ENCODE measurements around the gene EIF3L.

The EIF3L gene

DNA sequence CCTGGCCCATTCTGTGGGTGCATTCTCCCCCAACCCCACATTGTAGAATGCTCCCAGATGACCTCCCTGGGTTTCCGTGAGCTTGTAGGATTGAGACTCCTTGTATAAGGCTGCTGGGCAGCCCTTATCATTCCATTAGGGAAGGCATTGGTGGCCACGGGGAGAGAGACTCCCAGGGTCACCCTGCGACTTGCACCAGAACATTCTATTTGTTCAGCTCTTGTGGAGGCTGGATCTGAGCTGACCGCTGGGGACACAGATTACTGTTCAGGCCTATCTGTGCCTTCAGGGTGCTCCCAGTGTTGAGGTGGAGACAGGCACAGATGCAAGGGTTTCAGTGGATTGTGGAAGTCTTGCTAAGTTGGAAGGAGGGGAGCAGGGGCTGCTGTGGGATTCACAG is 74.7 kb downstream of the EIF3L start:
- no peaks in the 10 kb centered on the region for H4K20me1 ChIP-seq (ENCODE audit: insufficient read depth)
- H3K4me1 ChIP-seq (ENCODE audit: low read depth, poor library complexity, severe bottlenecking): no peaks in the 10 kb centered on the region
- no peak overlapping the region for H3K4me3 ChIP-seq (IDR thresholded peaks at IDR 0.05; ENCODE audit: insufficient read depth, low read depth, low read length)
- TF ChIP-seq, protein P1, sequence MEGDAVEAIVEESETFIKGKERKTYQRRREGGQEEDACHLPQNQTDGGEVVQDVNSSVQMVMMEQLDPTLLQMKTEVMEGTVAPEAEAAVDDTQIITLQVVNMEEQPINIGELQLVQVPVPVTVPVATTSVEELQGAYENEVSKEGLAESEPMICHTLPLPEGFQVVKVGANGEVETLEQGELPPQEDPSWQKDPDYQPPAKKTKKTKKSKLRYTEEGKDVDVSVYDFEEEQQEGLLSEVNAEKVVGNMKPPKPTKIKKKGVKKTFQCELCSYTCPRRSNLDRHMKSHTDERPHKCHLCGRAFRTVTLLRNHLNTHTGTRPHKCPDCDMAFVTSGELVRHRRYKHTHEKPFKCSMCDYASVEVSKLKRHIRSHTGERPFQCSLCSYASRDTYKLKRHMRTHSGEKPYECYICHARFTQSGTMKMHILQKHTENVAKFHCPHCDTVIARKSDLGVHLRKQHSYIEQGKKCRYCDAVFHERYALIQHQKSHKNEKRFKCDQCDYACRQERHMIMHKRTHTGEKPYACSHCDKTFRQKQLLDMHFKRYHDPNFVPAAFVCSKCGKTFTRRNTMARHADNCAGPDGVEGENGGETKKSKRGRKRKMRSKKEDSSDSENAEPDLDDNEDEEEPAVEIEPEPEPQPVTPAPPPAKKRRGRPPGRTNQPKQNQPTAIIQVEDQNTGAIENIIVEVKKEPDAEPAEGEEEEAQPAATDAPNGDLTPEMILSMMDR (conservative IDR thresholded peaks at IDR 0.05; ENCODE audit: low read depth, low read length): no peak
- no peaks in the 10 kb centered on the region for H3K79me2 ChIP-seq (ENCODE audit: insufficient read depth, low read depth)
- no peak overlapping the region for H3K27ac ChIP-seq
- H3K36me3 ChIP-seq (ENCODE audit: insufficient read depth): no peaks in the 10 kb centered on the region
- H2AFZ ChIP-seq (ENCODE audit: low read depth): no peak overlapping the region
- no peak overlapping the region for H3K9ac ChIP-seq
- no peak overlapping the region for H3K4me2 ChIP-seq
- no peaks in the 10 kb centered on the region for H3K27me3 ChIP-seq (ENCODE audit: insufficient read depth, low read depth)

DNA sequence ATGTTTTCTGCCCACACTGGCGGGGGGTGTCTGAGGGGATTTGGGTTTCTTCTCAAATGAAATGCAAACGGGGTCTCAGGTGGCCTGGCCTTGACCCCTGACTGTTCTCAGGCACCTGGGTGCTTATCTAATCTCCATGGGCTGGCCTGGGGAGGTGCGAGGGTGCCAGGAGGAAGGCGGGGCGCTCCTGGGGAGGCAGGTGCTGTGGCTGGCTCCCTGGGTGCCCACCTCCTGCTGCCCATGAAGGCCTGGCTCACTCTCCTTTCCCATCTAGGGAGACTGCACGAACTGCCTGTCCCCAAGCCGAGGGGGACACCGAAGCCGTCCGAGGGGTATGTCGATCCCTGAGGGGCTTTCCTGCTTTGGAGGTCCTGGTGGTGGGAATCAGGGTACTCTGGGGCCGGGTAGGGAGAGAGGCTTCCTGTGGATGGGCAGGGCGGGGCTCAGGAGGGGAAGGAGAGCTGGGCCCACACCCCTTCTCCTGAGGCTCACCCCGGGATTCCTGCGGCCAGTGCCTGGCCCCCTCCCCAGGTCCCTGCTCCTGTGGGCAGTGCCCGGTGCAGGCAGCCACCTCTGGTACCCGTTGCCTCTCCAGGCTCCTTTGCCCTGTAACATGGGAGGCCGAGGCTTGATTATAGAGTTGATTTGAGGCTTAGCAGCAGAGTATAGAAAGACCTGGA is 75.3 kb downstream of the EIF3L start:
- Histone ChIP-seq H4K20me1 (ENCODE audit: insufficient read depth) (no peaks in the 10 kb centered on the region), H3K4me3 (IDR thresholded peaks at IDR 0.05; ENCODE audit: insufficient read depth, low read depth, low read length) (no peak overlapping the region), H3K9ac (no peak overlapping the region), H3K4me1 (ENCODE audit: low read depth, poor library complexity, severe bottlenecking) (no peaks in the 10 kb centered on the region), H3K27me3 (ENCODE audit: insufficient read depth, low read depth) (no peaks in the 10 kb centered on the region), H3K27ac (no peak overlapping the region), H2AFZ (ENCODE audit: low read depth) (no peak overlapping the region), H3K36me3 (ENCODE audit: insufficient read depth) (no peaks in the 10 kb centered on the region), H3K79me2 (ENCODE audit: insufficient read depth, low read depth) (no peaks in the 10 kb centered on the region), H3K4me2 (no peak overlapping the region)
- TF ChIP-seq, protein P1 (conservative IDR thresholded peaks at IDR 0.05; ENCODE audit: low read depth, low read length): no peak

DNA sequence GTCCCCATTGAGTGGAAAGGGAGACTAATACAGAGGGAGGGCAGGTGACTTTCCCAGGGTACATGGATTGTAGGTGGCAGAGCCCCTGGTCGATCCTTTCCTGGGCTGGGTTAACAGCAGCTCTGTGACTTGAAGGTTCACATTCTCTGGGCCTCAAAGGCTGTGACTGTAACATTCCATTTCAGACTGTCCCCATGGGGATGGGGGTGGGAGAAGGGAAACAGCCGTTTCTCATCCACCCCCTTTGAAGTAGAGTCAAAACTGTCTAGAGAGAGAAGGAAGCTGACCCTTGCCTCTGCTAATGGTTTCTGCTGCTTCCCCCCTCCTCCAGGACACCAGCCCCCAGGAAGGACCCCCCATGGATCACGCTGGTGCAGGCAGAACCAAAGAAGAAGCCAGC is 76.1 kb downstream of the EIF3L start:
- H3K27ac ChIP-seq: no peak overlapping the region
- no peak overlapping the region for H3K9ac ChIP-seq
- no peaks in the 10 kb centered on the region for H3K4me1 ChIP-seq (ENCODE audit: low read depth, poor library complexity, severe bottlenecking)
- TF ChIP-seq, protein P1 (conservative IDR thresholded peaks at IDR 0.05; ENCODE audit: low read depth, low read length): no peak
- no peak overlapping the region for H2AFZ ChIP-seq (ENCODE audit: low read depth)
- H3K4me2 ChIP-seq: no peak overlapping the region
- no peaks in the 10 kb centered on the region for H3K36me3 ChIP-seq (ENCODE audit: insufficient read depth)
- H4K20me1 ChIP-seq (ENCODE audit: insufficient read depth): no peaks in the 10 kb centered on the region
- no peaks in the 10 kb centered on the region for H3K27me3 ChIP-seq (ENCODE audit: insufficient read depth, low read depth)
- no peak overlapping the region for H3K4me3 ChIP-seq (IDR thresholded peaks at IDR 0.05; ENCODE audit: insufficient read depth, low read depth, low read length)
- H3K79me2 ChIP-seq (ENCODE audit: insufficient read depth, low read depth): no peaks in the 10 kb centered on the region

DNA sequence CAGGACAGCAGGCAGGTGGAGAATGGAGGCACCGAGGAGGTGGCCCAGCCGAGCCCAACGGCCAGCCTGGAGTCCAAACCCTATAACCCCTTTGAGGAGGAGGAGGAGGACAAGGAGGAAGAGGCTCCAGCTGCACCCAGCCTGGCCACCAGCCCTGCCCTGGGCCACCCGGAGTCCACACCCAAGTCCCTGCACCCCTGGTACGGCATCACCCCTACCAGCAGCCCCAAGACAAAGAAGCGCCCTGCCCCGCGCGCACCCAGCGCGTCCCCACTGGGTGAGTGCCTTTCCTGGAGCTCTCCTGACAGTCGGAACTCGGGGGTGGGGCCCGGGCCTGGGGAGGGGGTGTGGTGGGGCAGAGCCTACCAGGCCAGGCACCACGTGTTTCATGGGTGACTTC is 76.5 kb downstream of the EIF3L start:
- Histone ChIP-seq H3K36me3 (ENCODE audit: insufficient read depth) (no peaks in the 10 kb centered on the region), H3K27me3 (ENCODE audit: insufficient read depth, low read depth) (no peaks in the 10 kb centered on the region), H3K4me2 (no peak overlapping the region), H3K9ac (no peak overlapping the region), H3K4me1 (ENCODE audit: low read depth, poor library complexity, severe bottlenecking) (no peaks in the 10 kb centered on the region), H3K79me2 (ENCODE audit: insufficient read depth, low read depth) (no peaks in the 10 kb centered on the region), H2AFZ (ENCODE audit: low read depth) (no peak overlapping the region), H4K20me1 (ENCODE audit: insufficient read depth) (no peaks in the 10 kb centered on the region), H3K4me3 (IDR thresholded peaks at IDR 0.05; ENCODE audit: insufficient read depth, low read depth, low read length) (no peak overlapping the region), H3K27ac (no peak overlapping the region)
- TF ChIP-seq, protein P1 (conservative IDR thresholded peaks at IDR 0.05; ENCODE audit: low read depth, low read length): no peak
